Ectodermal cell (in vitro differentiated cells): ENCODE data around the gene SEMA5A.

ENCODE experiments used
- H3K27ac ChIP-seq: 2 replicates; pipeline ENCODE4 v1.7.0; 2013; ENCODE audit warnings: mild to moderate bottlenecking, low read depth, low read length; ENCODE audit not compliant: insufficient read depth, poor library complexity, severe bottlenecking
- H3K27me3 ChIP-seq: 2 replicates; pipeline ENCODE4 v1.7.0; 2013; ENCODE audit warnings: mild to moderate bottlenecking, low read length; ENCODE audit not compliant: insufficient read depth, control insufficient read depth, poor library complexity, severe bottlenecking
- H3K36me3 ChIP-seq: one replicate; pipeline ENCODE4 v1.7.0; 2013; ENCODE audit warnings: low read length; ENCODE audit not compliant: control insufficient read depth, insufficient read depth
- H3K4me1 ChIP-seq: one replicate; pipeline ENCODE4 v1.7.0; 2013; ENCODE audit warnings: low read length; ENCODE audit not compliant: control insufficient read depth, insufficient read depth
- H3K4me3 ChIP-seq: 2 replicates; pipeline ENCODE4 v1.7.0; 2013; ENCODE audit warnings: low read depth, low read length, control low read depth; ENCODE audit not compliant: insufficient read depth
- H3K9me3 ChIP-seq: 2 replicates; pipeline ENCODE4 v1.7.0; 2013; ENCODE audit warnings: mild to moderate bottlenecking, low read length, moderate library complexity; ENCODE audit not compliant: control insufficient read depth
- WGBS, 2 experiments: methylation state at CpG; one replicate each; pipeline ENCODE4 v1.1.7; 2013; ENCODE audit warnings: missing lambda C conversion rate in 2 of 2; 5-methylcytosine and 5-hydroxymethylcytosine counted together

SEMA5A gene

DNA sequence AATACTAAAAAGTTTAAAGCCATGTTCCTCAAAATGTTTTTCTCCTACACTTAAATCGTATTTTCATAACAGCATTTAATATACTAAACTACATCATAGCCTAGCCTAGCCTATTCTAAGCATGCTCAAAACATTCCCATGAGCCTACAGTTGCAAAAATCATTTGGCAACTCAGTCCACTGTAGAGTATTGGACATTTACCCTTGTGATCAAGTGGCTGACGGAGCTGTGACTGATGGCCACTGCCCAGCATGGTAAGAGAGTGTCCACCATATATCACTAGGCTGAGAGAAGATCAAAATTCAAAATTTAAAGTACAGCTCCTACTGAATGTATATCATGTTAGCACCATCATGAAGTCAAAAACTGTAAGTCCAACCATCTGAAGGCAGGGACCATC lies 30.9 kb downstream of the SEMA5A start:
- 94% methylated on average over 2 of the region's 2 CpGs for WGBS, 2 experiments
- Histone ChIP-seq H3K36me3 (no peaks in the 10 kb centered on the region), H3K4me3 (no peak overlapping the region), H3K27me3 (no peaks in the 10 kb centered on the region), H3K4me1 (no peaks in the 10 kb centered on the region), H3K27ac (no peak overlapping the region), H3K9me3 (no peaks in the 10 kb centered on the region)

DNA sequence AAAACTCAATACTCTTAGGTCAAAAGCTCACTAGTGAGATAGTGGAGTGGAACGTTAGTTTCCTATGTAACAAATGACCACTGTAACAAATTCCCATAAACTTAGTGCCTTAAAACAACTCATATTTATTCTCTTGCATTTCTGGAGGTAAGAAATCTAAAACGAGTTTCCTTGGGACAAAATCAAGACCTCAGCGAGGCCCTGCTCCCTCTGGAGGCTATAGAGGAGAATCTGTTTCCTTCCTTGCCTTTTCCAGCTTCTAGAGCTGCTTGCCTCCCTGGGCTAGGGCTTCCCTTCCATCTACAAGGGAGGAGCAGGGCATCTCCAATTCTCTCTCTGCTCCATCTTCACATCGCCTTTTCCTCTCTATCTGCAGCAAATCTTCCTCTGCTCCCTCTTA lies 32.0 kb downstream of the SEMA5A start:
- no peaks in the 10 kb centered on the region for H3K9me3 ChIP-seq
- WGBS, 2 experiments, result 38 to 61% methylated on average over 3 to 4 of the region's 4 CpGs
- no peak overlapping the region for H3K4me3 ChIP-seq
- no peaks in the 10 kb centered on the region for H3K36me3 ChIP-seq
- H3K27me3 ChIP-seq, result no peaks in the 10 kb centered on the region
- no peak overlapping the region for H3K27ac ChIP-seq
- H3K4me1 ChIP-seq, result no peaks in the 10 kb centered on the region

DNA sequence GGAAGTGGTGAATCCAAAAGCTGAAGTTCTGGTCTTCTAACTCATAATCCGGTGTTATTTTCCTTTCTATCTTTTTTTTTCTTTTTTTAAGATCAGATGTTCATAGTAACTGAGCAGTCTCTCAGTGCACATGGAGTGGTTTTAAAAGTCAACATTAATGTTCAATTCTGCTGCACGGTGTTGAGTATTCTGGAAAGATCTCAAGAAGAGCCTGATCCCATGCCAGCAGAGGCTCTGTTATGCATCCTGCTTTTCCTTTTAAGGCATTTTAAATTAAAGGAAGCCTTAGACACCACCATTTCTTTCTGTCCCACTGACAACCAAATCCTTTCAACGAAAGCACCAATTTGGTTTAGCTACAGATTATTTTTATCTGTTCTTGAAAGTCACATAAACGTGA lies 33.4 kb downstream of the SEMA5A start:
- Histone ChIP-seq H3K4me3 (no peak overlapping the region), H3K9me3 (no peaks in the 10 kb centered on the region), H3K4me1 (no peaks in the 10 kb centered on the region), H3K27ac (no peak overlapping the region), H3K27me3 (no peaks in the 10 kb centered on the region), H3K36me3 (no peaks in the 10 kb centered on the region)
- WGBS, 2 experiments, result 94% methylated on average over 4 of the region's 4 CpGs

DNA sequence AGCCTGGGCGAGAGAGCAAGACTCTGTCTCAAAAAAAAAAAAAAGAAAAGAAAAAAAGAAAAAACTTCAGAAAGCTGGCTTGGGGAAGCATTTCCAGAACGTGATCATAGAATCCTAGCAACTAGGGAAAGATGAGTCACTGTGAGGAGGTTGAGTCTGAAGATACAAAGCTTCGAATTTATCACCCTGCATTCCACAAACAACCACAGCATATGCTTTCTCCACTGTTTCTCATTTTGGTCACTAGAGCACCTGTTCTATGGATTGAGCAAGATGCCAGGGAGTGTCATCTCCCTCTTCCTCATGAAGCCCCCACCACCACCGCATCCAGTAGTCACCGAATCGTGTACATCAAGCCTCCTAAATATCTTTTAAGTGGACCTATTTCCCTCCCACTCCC lies 37.9 kb downstream of the SEMA5A start:
- Histone ChIP-seq H3K36me3 (no peaks in the 10 kb centered on the region), H3K27me3 (no peaks in the 10 kb centered on the region), H3K4me3 (no peak overlapping the region), H3K27ac (no peak overlapping the region), H3K9me3 (no peaks in the 10 kb centered on the region), H3K4me1 (no peaks in the 10 kb centered on the region)
- WGBS, 2 experiments, result 87 to 94% methylated on average over 6 of the region's 6 CpGs

DNA sequence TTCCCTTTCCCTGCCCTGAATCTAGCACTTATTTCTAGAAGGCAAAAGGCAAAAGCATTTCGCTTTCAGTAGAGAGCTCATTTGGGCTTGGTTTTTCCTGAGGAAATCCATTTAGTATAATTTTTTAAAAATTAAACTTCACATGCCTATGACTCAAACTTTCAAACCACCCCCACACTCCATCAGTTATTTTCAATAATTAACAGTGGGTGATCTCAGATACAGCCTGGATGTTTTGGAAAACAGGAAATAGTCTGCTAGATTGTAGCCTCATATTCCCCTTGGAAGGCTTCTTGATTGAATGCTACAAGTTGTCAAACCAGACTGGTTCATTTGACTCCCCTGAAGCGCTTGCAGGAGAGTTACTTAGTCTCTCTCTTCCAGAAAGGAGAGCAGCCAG lies 40.6 kb downstream of the SEMA5A start:
- 95 to 100% methylated on average over 1 to 2 of the region's 2 CpGs for WGBS, 2 experiments
- no peak overlapping the region for H3K27ac ChIP-seq
- no peaks in the 10 kb centered on the region for H3K27me3 ChIP-seq
- H3K4me3 ChIP-seq, result no peak overlapping the region
- no peaks in the 10 kb centered on the region for H3K36me3 ChIP-seq
- no peaks in the 10 kb centered on the region for H3K4me1 ChIP-seq
- no peaks in the 10 kb centered on the region for H3K9me3 ChIP-seq

DNA sequence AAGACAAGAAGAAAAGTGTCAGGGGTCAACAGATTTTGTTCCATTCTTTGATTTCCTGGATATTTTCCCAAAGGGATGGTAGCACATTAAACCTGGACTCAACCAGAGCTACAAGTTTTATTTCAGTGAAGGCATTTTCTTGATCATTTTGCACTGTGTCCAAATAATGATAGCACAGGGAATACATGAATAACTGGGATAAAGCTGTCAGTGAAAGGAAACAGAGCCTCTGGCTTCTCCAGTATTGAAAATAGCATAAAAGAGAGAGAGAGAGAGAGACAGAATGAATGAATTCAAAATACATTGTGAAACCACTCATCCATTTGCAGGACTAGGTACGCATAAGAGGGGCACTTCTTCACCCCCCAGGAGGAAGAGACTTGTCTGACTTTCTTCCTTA lies 43.0 kb downstream of the SEMA5A start:
- no peaks in the 10 kb centered on the region for H3K27me3 ChIP-seq
- 89 to 96% methylated on average over 1 of the region's 1 CpG for WGBS, 2 experiments
- no peak overlapping the region for H3K4me3 ChIP-seq
- peaks cover 3% of the 10 kb centered on the region for H3K4me1 ChIP-seq
- no peaks in the 10 kb centered on the region for H3K9me3 ChIP-seq
- no peaks in the 10 kb centered on the region for H3K36me3 ChIP-seq
- no peak overlapping the region for H3K27ac ChIP-seq

- WGBS, 2 experiments, result 93 to 94% methylated on average over 4 of the region's 4 CpGs
- Histone ChIP-seq H3K4me1 (peaks cover 3% of the 10 kb centered on the region), H3K27me3 (no peaks in the 10 kb centered on the region), H3K9me3 (no peaks in the 10 kb centered on the region), H3K4me3 (no peak overlapping the region), H3K27ac (no peak overlapping the region), H3K36me3 (no peaks in the 10 kb centered on the region)
Measured at GRCh38 chr5:9502050-9502834, 43.6 kb downstream of the SEMA5A start.

DNA sequence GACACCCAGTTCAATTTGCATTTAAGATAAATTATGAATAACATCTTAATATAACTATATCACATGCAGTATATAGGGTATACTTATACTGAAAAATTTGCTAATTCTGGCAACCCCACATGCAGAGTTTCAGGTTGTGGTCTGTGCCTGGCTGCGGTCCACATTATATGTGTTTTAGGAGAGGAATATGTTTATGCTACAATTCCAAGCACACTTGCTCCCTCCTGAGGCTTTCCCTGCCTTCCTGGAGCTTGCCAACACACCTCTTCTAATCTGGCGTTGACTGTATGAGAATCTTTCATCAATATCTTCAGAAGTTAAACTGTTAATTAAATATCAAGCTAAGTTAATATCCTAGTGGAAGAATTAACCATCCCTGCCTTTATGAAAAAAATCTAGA lies 45.2 kb downstream of the SEMA5A start:
- no peaks in the 10 kb centered on the region for H3K27me3 ChIP-seq
- H3K36me3 ChIP-seq, result no peaks in the 10 kb centered on the region
- no peak overlapping the region for H3K4me3 ChIP-seq
- 100% methylated on average over 2 of the region's 2 CpGs; no CpG with 5 or more reads in 1 of the 2 experiments for WGBS, 2 experiments
- H3K27ac ChIP-seq, result no peak overlapping the region
- peaks cover 3% of the 10 kb centered on the region for H3K4me1 ChIP-seq
- H3K9me3 ChIP-seq, result no peaks in the 10 kb centered on the region

- Histone ChIP-seq H3K4me3 (no peak overlapping the region), H3K36me3 (no peaks in the 10 kb centered on the region), H3K4me1 (peaks cover 3% of the 10 kb centered on the region), H3K27me3 (no peaks in the 10 kb centered on the region), H3K9me3 (no peaks in the 10 kb centered on the region), H3K27ac (no peak overlapping the region)
- WGBS, 2 experiments, result 95 to 99% methylated on average over 4 of the region's 4 CpGs
Measured at GRCh38 chr5:9500193-9500592, 45.7 kb downstream of the SEMA5A start.

- Histone ChIP-seq H3K36me3 (no peaks in the 10 kb centered on the region), H3K4me1 (peaks cover 6% of the 10 kb centered on the region), H3K4me3 (no peak overlapping the region), H3K27me3 (no peaks in the 10 kb centered on the region), H3K9me3 (no peaks in the 10 kb centered on the region), H3K27ac (no peak overlapping the region)
- WGBS, 2 experiments, result 95 to 97% methylated on average over 1 of the region's 1 CpG
Measured at GRCh38 chr5:9499498-9499876, 46.4 kb downstream of the SEMA5A start.
